A549 (cell line): ENCODE measurements around the gene FGF1. TPM values are rescaled to one million over a fixed set of nuclear protein-coding genes. Genes with fewer than 3 reads are reported as not detected.

Experiments
- ATAC-seq, 2 experiments: fragments of 200-7000 bp in 1 of 2; fragments of >200 bp in 1 of 2; cut with Nextera tagmentation in 1 of 2; cut with Tn5 transposase in 1 of 2; 3 replicates each; pipeline versions ENCODE4 v1.8.0 to v1.9.1; 2018 to 2020; ENCODE audit warnings: mild to moderate bottlenecking in 1 of 2, moderate library complexity in 1 of 2
- CTCF ChIA-PET: fragments of 300-600 bp; sonication (Branson Sonifier 250); formaldehyde crosslinking; extraction: SDS; loops from one replicate; lab custom pipeline; 2021; ENCODE audit warnings: antibody characterized with exemption, inconsistent platforms; lab: Yijun Ruan, JAX
- POLR2A ChIA-PET: fragments of 350-600 bp; formaldehyde crosslinking; extraction: SDS; loops from one replicate; lab custom pipeline; 2021; ENCODE audit warnings: antibody characterized with exemption, inconsistent platforms; lab: Yijun Ruan, JAX
- DNase-seq, 2 experiments: peaks; one replicate each; pipeline versions ENCODE4 v3.0.0 to v3.0.0-alpha.2; 2011 to 2016; ENCODE audit warnings: low read depth in 1 of 2, low spot score in 1 of 2
- FAIRE-seq: peaks from 2 replicates; lab custom pipeline; 2011; peaks lifted over from hg19 to GRCh38; lab: Jason Lieb, UNC
- H3K27ac ChIP-seq, 2 experiments: fragments of >200 bp; sonication (Bioruptor Twin); formaldehyde crosslinking; 3 replicates each; pipeline ENCODE4 v1.5.1; 2016 to 2017
- H3K4me1 ChIP-seq: fragments of >200 bp; sonication (Bioruptor Twin); formaldehyde crosslinking; 3 replicates; pipeline ENCODE4 v1.6.1; 2016
- H3K4me2 ChIP-seq: fragments of >200 bp; sonication (Bioruptor Twin); formaldehyde crosslinking; 3 replicates; pipeline ENCODE4 v1.6.1; 2016
- H3K4me3 ChIP-seq: fragments of >200 bp; sonication (Bioruptor Twin); formaldehyde crosslinking; 3 replicates; pipeline ENCODE4 v1.5.1; 2016
- H3K9me3 ChIP-seq: fragments of >200 bp; sonication (Bioruptor Twin); formaldehyde crosslinking; 3 replicates; pipeline ENCODE4 v1.6.1; 2016
- CBX2 ChIP-seq: fragments of 200-600 bp; sonication (generic); IDR thresholded peaks from 2 replicates; pipeline ENCODE4 v1.6.1; 2016; ENCODE audit warnings: low read depth, mild to moderate bottlenecking, borderline replicate concordance
- ESRRA ChIP-seq: fragments of 150-350 bp; IDR thresholded peaks from 2 replicates; pipeline ENCODE4 v1.6.1; 2014; ENCODE audit warnings: mild to moderate bottlenecking, low read length, borderline replicate concordance
- JUN ChIP-seq, 2 experiments: fragments of >200 bp; sonication (Bioruptor Twin); formaldehyde crosslinking; IDR thresholded peaks; 2 replicates in 1 of 2; 3 replicates in 1 of 2; pipeline ENCODE4 v1.6.1; 2016 to 2017
- KDM5A ChIP-seq: fragments of 200-600 bp; sonication (generic); IDR thresholded peaks from 2 replicates; pipeline ENCODE4 v1.6.1; 2016; ENCODE audit warnings: antibody characterized with exemption, mild to moderate bottlenecking
- MYC ChIP-seq: IDR thresholded peaks from 2 replicates; pipeline ENCODE4 v1.6.1; 2012; ENCODE audit warnings: mild to moderate bottlenecking, inconsistent platforms, low read length, improper control_type of control experiment, borderline replicate concordance
- RAD21 ChIP-seq, 2 experiments: fragments of >200 bp in 1 of 2; sonication (Bioruptor Twin) in 1 of 2; formaldehyde crosslinking in 1 of 2; IDR thresholded peaks in 1 of 2; conservative IDR thresholded peaks in 1 of 2; 2 replicates in 1 of 2; 3 replicates in 1 of 2; pipeline ENCODE4 v1.6.1; 2012 to 2018; ENCODE audit warnings: inconsistent platforms in 1 of 2
- RNF2 ChIP-seq: fragments of 200-600 bp; sonication (generic); IDR thresholded peaks from 2 replicates; pipeline ENCODE4 v1.6.1; 2016; ENCODE audit warnings: low read depth, mild to moderate bottlenecking, antibody characterized with exemption, moderate library complexity, borderline replicate concordance
- SMC3 ChIP-seq: fragments of >200 bp; sonication (Bioruptor Twin); formaldehyde crosslinking; IDR thresholded peaks from 3 replicates; pipeline ENCODE4 v1.6.1; 2018; ENCODE audit warnings: inconsistent platforms
- SREBF2 ChIP-seq: fragments of 450-650 bp; IDR thresholded peaks from 2 replicates; pipeline ENCODE4 v1.6.1; 2014; ENCODE audit warnings: mild to moderate bottlenecking, moderate library complexity
- ZC3H11A ChIP-seq: fragments of 450-650 bp; IDR thresholded peaks from 2 replicates; pipeline ENCODE4 v1.6.1; 2014; ENCODE audit warnings: antibody characterized with exemption, mild to moderate bottlenecking
- ZFP36 ChIP-seq: fragments of 450-650 bp; IDR thresholded peaks from 2 replicates; pipeline ENCODE4 v1.6.1; 2014; ENCODE audit warnings: borderline replicate concordance; ENCODE audit not compliant: partially characterized antibody
- ZSCAN20 ChIP-seq: fragments of 250-450 bp; sonication (Bioruptor Pico); IDR thresholded peaks from 2 replicates; pipeline ENCODE4 v1.8.0; 2022; ENCODE audit warnings: mild to moderate bottlenecking, moderate library complexity
- WGBS: methylation state at CpG from one replicate; pipeline ENCODE4 v1.1.6; 2017; ENCODE audit errors: missing lambda C conversion rate; 5-methylcytosine and 5-hydroxymethylcytosine counted together
- polyA plus RNA-seq, 4 experiments: library from polyadenylated mRNA; depleted of rRNA in 3 of 4; stranded (reverse); fragments of >200 nt; fragmentation: RNase III in 1 of 4; extraction: RNeasy Plus Mini Kit Qiagen cat#74134 plus additional on column Dnase treatment in 1 of 4; gene quantifications; 2 replicates in 3 of 4; 3 replicates in 1 of 4; pipeline ENCODE4 v1.2.3, GENCODE V29; 2011 to 2017
- TF ChIP-seq, protein P1 (sequence below): IDR thresholded peaks from 2 replicates; pipeline ENCODE4 v1.6.1; 2012
- TF ChIP-seq, protein P2 (sequence below): fragments of >200 bp; sonication (Bioruptor Twin); formaldehyde crosslinking; IDR thresholded peaks from 3 replicates; pipeline ENCODE4 v1.5.1; 2016
- TF ChIP-seq, protein P3 (sequence below): fragments of 150-350 bp; IDR thresholded peaks from 2 replicates; pipeline ENCODE4 v1.6.1; 2014; ENCODE audit warnings: low read depth, mild to moderate bottlenecking, low read length
- TF ChIP-seq, protein P4 (sequence below): IDR thresholded peaks from 2 replicates; pipeline ENCODE4 v1.6.1; 2012; ENCODE audit warnings: low read depth, borderline replicate concordance
- TF ChIP-seq, protein P5 (sequence below): fragments of 250-450 bp; sonication (Bioruptor Pico); IDR thresholded peaks from 2 replicates; pipeline ENCODE4 v1.5.0; 2021; ENCODE audit warnings: mild to moderate bottlenecking, moderate library complexity, borderline replicate concordance

Gene FGF1
- polyA plus RNA-seq, 2 of the 4 experiments (the other 2 are of a cell fraction): 0.05 to 0.40 TPM

DNA sequence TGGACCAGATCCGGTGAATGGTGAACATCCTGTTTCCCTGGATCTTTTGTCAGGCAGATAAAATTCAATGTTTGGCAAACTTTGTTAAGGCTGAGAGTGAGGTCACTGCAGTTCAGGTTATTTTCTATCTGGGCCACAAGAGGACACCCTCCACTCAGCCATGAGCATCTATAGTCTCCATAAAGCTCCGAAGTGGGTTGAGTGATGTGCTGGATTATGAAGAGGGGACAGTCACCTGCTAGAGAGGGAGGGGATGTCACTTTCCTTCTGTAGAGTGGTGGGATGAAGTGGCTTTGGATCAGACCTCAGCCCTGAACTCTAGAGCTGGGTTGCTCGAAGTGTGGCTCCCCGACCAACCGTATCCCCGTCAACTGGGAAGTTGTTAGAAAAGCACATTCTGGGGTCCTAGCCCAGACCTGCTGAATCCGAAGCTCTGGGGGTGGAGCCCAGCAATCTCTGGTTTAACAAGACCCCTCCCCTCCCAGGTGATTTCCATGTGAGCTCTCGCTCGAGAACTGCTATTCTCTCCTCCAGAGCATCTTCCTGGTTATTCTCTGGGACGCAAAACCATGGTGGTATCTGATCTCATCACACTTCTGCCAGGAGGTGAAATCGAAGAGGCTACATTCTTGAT, 31.8 kb upstream of the FGF1 start:
- Histone ChIP-seq H3K27ac (0 out of 6 replicates have a peak overlapping the region, but pooled peaks of 1 of the 2 experiments have one; percentile 19), H3K4me2 (peak overlapping the region; percentile 14; the same call in 2 of the 3 replicates), H3K4me1 (peaks cover 22% of the 10 kb centered on the region), H3K9me3 (no peaks in the 10 kb centered on the region), H3K4me3 (no peak overlapping the region)
- ChIA-PET POLR2A (interaction anchor here (1.4 kb wide), 1 partner anchor 157 kb away, joined by 3 read pairs; no protein-coding TSS in a partner anchor), CTCF (interaction anchor here (0.6 to 25.0 kb wide), 43 partner anchors 8 to 1476 kb away, joined by 3 to 1307 read pairs (median 5); partner anchors contain the start of gene ARHGAP26)
- TF ChIP-seq SMC3 (peak; percentile 95), RAD21 (conservative IDR thresholded peaks at IDR 0.05 in 1 of 2, IDR thresholded peaks at IDR 0.05 in 1 of 2) (peak; percentile 95 to 99)
- TF ChIP-seq, protein P1, sequence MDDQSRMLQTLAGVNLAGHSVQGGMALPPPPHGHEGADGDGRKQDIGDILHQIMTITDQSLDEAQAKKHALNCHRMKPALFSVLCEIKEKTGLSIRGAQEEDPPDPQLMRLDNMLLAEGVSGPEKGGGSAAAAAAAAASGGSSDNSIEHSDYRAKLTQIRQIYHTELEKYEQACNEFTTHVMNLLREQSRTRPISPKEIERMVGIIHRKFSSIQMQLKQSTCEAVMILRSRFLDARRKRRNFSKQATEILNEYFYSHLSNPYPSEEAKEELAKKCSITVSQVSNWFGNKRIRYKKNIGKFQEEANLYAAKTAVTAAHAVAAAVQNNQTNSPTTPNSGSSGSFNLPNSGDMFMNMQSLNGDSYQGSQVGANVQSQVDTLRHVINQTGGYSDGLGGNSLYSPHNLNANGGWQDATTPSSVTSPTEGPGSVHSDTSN: no peak
- TF ChIP-seq, protein P2, sequence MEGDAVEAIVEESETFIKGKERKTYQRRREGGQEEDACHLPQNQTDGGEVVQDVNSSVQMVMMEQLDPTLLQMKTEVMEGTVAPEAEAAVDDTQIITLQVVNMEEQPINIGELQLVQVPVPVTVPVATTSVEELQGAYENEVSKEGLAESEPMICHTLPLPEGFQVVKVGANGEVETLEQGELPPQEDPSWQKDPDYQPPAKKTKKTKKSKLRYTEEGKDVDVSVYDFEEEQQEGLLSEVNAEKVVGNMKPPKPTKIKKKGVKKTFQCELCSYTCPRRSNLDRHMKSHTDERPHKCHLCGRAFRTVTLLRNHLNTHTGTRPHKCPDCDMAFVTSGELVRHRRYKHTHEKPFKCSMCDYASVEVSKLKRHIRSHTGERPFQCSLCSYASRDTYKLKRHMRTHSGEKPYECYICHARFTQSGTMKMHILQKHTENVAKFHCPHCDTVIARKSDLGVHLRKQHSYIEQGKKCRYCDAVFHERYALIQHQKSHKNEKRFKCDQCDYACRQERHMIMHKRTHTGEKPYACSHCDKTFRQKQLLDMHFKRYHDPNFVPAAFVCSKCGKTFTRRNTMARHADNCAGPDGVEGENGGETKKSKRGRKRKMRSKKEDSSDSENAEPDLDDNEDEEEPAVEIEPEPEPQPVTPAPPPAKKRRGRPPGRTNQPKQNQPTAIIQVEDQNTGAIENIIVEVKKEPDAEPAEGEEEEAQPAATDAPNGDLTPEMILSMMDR: peak; percentile 84
- peak; percentile 75 for ATAC-seq
- 65% methylated on average over 11 of the region's 11 CpGs for WGBS
- peak; percentile 76 for FAIRE-seq
- peak; percentile 33 to 70 for DNase-seq

DNA sequence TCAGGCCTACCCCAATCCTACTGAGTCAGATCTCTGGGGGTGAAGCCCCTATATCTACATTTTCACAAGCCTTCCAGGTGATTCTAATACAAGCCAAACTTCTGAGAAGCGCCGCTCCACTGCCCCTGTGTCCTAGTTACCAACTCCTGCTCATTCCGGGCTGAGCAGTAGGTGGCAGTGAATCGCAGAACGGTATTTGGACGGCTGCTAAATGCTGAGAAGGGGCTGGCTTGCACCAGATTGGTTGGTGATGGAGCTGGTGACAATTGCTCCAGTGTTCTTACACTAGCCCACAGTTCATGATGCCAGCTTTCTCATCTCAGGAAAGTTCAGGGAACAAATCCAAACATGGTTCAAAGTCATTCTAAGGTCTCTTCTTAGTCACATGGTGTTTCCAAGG, 31.1 kb upstream of the FGF1 start:
- ChIA-PET POLR2A (interaction anchor here (1.4 kb wide), 1 partner anchor 158 kb away, joined by 3 read pairs; no protein-coding TSS in a partner anchor), CTCF (interaction anchor here (0.8 to 25.0 kb wide), 43 partner anchors 8 to 1477 kb away, joined by 3 to 1307 read pairs (median 5); partner anchors contain the start of gene ARHGAP26)
- H3K4me3 ChIP-seq: no peak overlapping the region
- peak; percentile 32 for FAIRE-seq
- TF ChIP-seq ZFP36 (no peak), SMC3 (peak; percentile 42; the same call in 1 of the 3 replicates), RAD21 (conservative IDR thresholded peaks at IDR 0.05 in 1 of 2, IDR thresholded peaks at IDR 0.05 in 1 of 2) (peak in 1 of 2 experiments; percentile 60; a peak in 3 of 5 replicates)
- TF ChIP-seq, all 56 proteins: peak for 2
- Histone ChIP-seq H3K4me1 (peaks cover 22% of the 10 kb centered on the region), H3K27ac (0 out of 6 replicates have a peak overlapping the region, but pooled peaks of 1 of the 2 experiments have one; percentile 19), H3K4me2 (peak overlapping the region; percentile 14; the same call in 2 of the 3 replicates), H3K9me3 (no peaks in the 10 kb centered on the region)
- DNase-seq: peak; percentile 46 to 73
- ATAC-seq: peak; percentile 76 to 84
- WGBS: 16% methylated on average over 6 of the region's 6 CpGs

DNA sequence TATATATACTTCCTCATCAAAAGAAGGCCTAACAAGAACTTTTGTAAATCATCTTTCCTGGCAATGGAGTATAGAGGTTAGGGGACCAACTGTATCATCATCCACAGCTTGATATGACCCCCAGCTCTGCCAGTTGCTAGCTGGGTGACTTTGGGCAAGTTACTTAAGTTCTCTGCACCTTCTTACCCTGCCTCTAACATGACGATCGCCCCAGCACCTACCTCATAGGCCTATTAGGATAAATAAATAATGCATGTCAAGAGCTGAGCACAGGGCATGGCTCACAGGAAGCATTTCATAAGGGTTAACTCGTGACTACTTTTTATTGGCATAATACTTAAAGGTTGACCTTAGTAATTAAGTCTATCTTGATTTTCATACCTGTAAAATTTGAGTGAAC, 29.4 kb upstream of the FGF1 start:
- CTCF ChIA-PET: interaction anchor here (0.9 to 25.0 kb wide), 17 partner anchors 15 to 196 kb away, joined by 3 to 1307 read pairs (median 26); partner anchors contain the start of gene ARHGAP26
- H3K9me3 ChIP-seq: no peaks in the 10 kb centered on the region; the same call in 2 of the 3 replicates
- no peak for FAIRE-seq
- peaks cover 12% of the 10 kb centered on the region for H3K4me1 ChIP-seq
- WGBS: 51% methylated on average over 3 of the region's 3 CpGs
- no peak overlapping the region for H3K4me2 ChIP-seq
- no peak overlapping the region for H3K4me3 ChIP-seq
- POLR2A ChIA-PET: no interaction called here
- no peak overlapping the region for H3K27ac ChIP-seq
- no peak for ATAC-seq
- DNase-seq: no peak
- TF ChIP-seq JUN (IDR thresholded peaks at IDR 0.05) (no peak), ESRRA (no peak), SREBF2 (no peak), CBX2 (no peak), ZC3H11A (no peak), ZSCAN20 (CRISPR knock-in tag) (no peak)

DNA sequence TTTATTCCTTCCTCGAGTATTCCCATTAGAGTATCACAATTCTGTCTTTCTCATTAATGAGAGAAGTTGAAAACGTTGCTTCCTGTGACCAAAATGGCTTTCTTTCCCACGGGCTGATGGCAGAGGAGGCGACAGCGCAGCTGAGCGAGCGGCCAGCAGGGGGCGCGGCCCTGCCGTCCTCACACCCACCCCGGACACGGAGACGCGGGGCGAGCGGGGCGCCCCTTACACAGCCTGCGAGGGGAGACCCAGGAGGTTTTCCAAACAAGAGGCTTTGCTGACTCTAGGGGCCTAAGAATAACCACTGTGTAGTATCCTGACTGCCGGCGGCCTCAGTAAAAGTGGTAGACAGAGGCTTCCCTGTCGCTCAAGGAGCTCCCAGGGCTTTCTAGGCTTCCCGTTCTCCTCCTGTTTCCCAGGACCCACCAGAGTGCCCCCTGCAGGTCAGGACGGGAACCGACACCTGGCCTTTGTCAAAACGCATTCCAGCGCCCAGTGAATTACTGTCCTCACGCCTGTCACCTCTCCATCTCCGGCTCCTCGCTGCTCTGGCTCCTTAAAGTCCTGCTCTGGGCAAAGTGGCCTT, 27.3 kb upstream of the FGF1 start:
- peak; percentile 89 to 93 for ATAC-seq
- H3K4me1 ChIP-seq: peaks cover 5% of the 10 kb centered on the region; the same call in 2 of the 3 replicates
- no peaks in the 10 kb centered on the region; the same call in 2 of the 3 replicates for H3K9me3 ChIP-seq
- WGBS: 4% methylated on average over 25 of the region's 29 CpGs
- ChIA-PET CTCF (interaction anchor here (0.6 to 25.0 kb wide), 83 partner anchors 10 to 1479 kb away, joined by 3 to 1307 read pairs (median 6); partner anchors contain the start of genes ARHGAP26 and FGF1), POLR2A (interaction anchor here (0.9 to 1.2 kb wide), 5 partner anchors 10 to 175 kb away, joined by 3 to 5 read pairs (median 3); no protein-coding TSS in a partner anchor)
- peak; percentile 70 to 89 for DNase-seq
- H3K4me2 ChIP-seq: peak overlapping the region; percentile 85
- peak; percentile 49 for FAIRE-seq
- peak overlapping the region; percentile 82 to 92 for H3K27ac ChIP-seq
- H3K4me3 ChIP-seq: peak overlapping the region; percentile 49
- TF ChIP-seq SMC3 (peak; percentile 91), RAD21 (conservative IDR thresholded peaks at IDR 0.05 in 1 of 2, IDR thresholded peaks at IDR 0.05 in 1 of 2) (peak; percentile 43 to 78), KDM5A (no peak), MYC (0 out of 2 replicates have a peak, but pooled peaks have one; percentile 33), RNF2 (no peak)
- TF ChIP-seq, protein P3, sequence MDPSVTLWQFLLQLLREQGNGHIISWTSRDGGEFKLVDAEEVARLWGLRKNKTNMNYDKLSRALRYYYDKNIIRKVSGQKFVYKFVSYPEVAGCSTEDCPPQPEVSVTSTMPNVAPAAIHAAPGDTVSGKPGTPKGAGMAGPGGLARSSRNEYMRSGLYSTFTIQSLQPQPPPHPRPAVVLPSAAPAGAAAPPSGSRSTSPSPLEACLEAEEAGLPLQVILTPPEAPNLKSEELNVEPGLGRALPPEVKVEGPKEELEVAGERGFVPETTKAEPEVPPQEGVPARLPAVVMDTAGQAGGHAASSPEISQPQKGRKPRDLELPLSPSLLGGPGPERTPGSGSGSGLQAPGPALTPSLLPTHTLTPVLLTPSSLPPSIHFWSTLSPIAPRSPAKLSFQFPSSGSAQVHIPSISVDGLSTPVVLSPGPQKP: no peak
- TF ChIP-seq, protein P4, sequence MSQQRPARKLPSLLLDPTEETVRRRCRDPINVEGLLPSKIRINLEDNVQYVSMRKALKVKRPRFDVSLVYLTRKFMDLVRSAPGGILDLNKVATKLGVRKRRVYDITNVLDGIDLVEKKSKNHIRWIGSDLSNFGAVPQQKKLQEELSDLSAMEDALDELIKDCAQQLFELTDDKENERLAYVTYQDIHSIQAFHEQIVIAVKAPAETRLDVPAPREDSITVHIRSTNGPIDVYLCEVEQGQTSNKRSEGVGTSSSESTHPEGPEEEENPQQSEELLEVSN: no peak
- TF ChIP-seq, protein P5, sequence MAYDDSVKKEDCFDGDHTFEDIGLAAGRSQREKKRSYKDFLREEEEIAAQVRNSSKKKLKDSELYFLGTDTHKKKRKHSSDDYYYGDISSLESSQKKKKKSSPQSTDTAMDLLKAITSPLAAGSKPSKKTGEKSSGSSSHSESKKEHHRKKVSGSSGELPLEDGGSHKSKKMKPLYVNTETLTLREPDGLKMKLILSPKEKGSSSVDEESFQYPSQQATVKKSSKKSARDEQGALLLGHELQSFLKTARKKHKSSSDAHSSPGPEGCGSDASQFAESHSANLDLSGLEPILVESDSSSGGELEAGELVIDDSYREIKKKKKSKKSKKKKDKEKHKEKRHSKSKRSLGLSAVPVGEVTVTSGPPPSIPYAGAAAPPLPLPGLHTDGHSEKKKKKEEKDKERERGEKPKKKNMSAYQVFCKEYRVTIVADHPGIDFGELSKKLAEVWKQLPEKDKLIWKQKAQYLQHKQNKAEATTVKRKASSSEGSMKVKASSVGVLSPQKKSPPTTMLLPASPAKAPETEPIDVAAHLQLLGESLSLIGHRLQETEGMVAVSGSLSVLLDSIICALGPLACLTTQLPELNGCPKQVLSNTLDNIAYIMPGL (CRISPR knock-in tag): peak; percentile 92; the same call in 1 of the 2 replicates
